HG02763 (cell line): ENCODE measurements around the gene AHCY.
"Not testable (repeated sequence)": the region's sequence is repeated elsewhere in the genome, so short reads cannot be mapped to it uniquely, and the experiment has no call there.

Experiments used
- ATAC-seq: cut with Tn5 transposase; IDR thresholded peaks from one replicate; pipeline ENCODE4 v1.9.1; 2021; ENCODE audit warnings: mild to moderate bottlenecking, moderate library complexity; ENCODE audit not compliant: unreplicated experiment

AHCY gene

GRCh38 chr20:34262488-34263288, 40.5 kb downstream of the AHCY start:
- ATAC-seq = no peak

GRCh38 chr20:34260208-34260942, 42.8 kb downstream of the AHCY start:
- ATAC-seq = no peak

- ATAC-seq = no peak
These were observed 46.5 kb downstream of the AHCY start for GRCh38 chr20:34256629-34257124.

GRCh38 chr20:34254979-34255378, 48.2 kb downstream of the AHCY start:
- ATAC-seq = no peak

- ATAC-seq = not testable (repeated sequence)
These were observed 50.6 kb downstream of the AHCY start for GRCh38 chr20:34252431-34253086.

GRCh38 chr20:34251619-34252018, 51.5 kb downstream of the AHCY start:
- no peak for ATAC-seq

- ATAC-seq = no peak
These were observed 53.1 kb downstream of the AHCY start for GRCh38 chr20:34250005-34250404.

- no peak for ATAC-seq
These were observed 53.9 kb downstream of the AHCY start for GRCh38 chr20:34249291-34249690.

- ATAC-seq = no peak
These were observed 57.0 kb downstream of the AHCY start for GRCh38 chr20:34246126-34246626.

- ATAC-seq = no peak
These were observed 59.8 kb downstream of the AHCY start for GRCh38 chr20:34243377-34243776.

- ATAC-seq = no peak
These were observed 60.3 kb downstream of the AHCY start for GRCh38 chr20:34242879-34243278.

GRCh38 chr20:34242015-34242414, 61.1 kb downstream of the AHCY start:
- ATAC-seq = not testable (repeated sequence)

- ATAC-seq = no peak
These were observed 62.2 kb downstream of the AHCY start, which contains the start of gene ASIP for GRCh38 chr20:34240693-34241615. TSS of gene ASIP (plus strand) at chr20:34241423. CDS start at chr20:34260375, 18,952 bp downstream.

GRCh38 chr20:34240121-34240520, 63.0 kb downstream of the AHCY start:
- ATAC-seq = no peak

- ATAC-seq = no peak
These were observed 65.2 kb downstream of the AHCY start for GRCh38 chr20:34237942-34238341.

- ATAC-seq = no peak
These were observed 67.3 kb downstream of the AHCY start for GRCh38 chr20:34235875-34236274.

- ATAC-seq = no peak
These were observed 69.5 kb downstream of the AHCY start for GRCh38 chr20:34233687-34234086.

- ATAC-seq = no peak
These were observed 70.6 kb downstream of the AHCY start for GRCh38 chr20:34232494-34233087.

- ATAC-seq = no peak
These were observed 71.5 kb downstream of the AHCY start for GRCh38 chr20:34231634-34232033.
